ACC112 (cell line): ENCODE data around the gene ULK1.

Experiments used
- H2AFZ ChIP-seq: fragments of 200-600 bp; sonication (generic); one replicate; pipeline ENCODE4 v1.6.0; 2017; ENCODE audit warnings: antibody characterized with exemption, low read length; ENCODE audit not compliant: unreplicated experiment
- H3K27ac ChIP-seq: fragments of 200-600 bp; sonication (generic); 2 replicates; pipeline ENCODE4 v1.5.1; 2014; ENCODE audit warnings: low read depth, mild to moderate bottlenecking, antibody characterized with exemption, low read length, moderate library complexity
- H3K27me3 ChIP-seq: fragments of 200-600 bp; sonication (generic); 2 replicates; pipeline ENCODE4 v1.6.1; 2014; ENCODE audit warnings: mild to moderate bottlenecking, antibody characterized with exemption, low read length, moderate library complexity, mixed read lengths; ENCODE audit not compliant: insufficient read depth
- H3K36me3 ChIP-seq: fragments of 200-600 bp; sonication (generic); 2 replicates; pipeline ENCODE4 v1.6.1; 2016; ENCODE audit warnings: mild to moderate bottlenecking, antibody characterized with exemption, low read length, moderate library complexity, mixed read lengths; ENCODE audit not compliant: insufficient read depth
- H3K4me1 ChIP-seq: fragments of 200-600 bp; sonication (generic); one replicate; pipeline ENCODE4 v1.6.1; 2016; ENCODE audit warnings: low read length, mixed read lengths; ENCODE audit not compliant: insufficient read depth, unreplicated experiment, control insufficient read depth
- H3K4me3 ChIP-seq: fragments of 200-600 bp; sonication (generic); 2 replicates; pipeline ENCODE4 v1.5.1; 2014; ENCODE audit warnings: mild to moderate bottlenecking, low read depth, low read length
- H3K79me2 ChIP-seq: fragments of 200-600 bp; sonication (generic); one replicate; pipeline ENCODE4 v1.6.0; 2016; ENCODE audit warnings: low read length; ENCODE audit not compliant: control insufficient read depth, unreplicated experiment, insufficient read depth

ULK1 gene

GRCh38 chr12:131909081-131909751 is 14.8 kb downstream of the ULK1 start:
- Histone ChIP-seq H3K27ac (no peak overlapping the region), H3K36me3 (no peaks in the 10 kb centered on the region), H3K4me3 (no peak overlapping the region), H3K79me2 (no peaks in the 10 kb centered on the region), H3K4me1 (peaks cover 12% of the 10 kb centered on the region), H2AFZ (no peak overlapping the region), H3K27me3 (no peaks in the 10 kb centered on the region)

- Histone ChIP-seq H3K4me1 (peaks cover 12% of the 10 kb centered on the region), H3K79me2 (no peaks in the 10 kb centered on the region), H3K4me3 (no peak overlapping the region), H3K27me3 (no peaks in the 10 kb centered on the region), H2AFZ (no peak overlapping the region), H3K27ac (no peak overlapping the region), H3K36me3 (no peaks in the 10 kb centered on the region)
These were observed 15.4 kb downstream of the ULK1 start for GRCh38 chr12:131909752-131910219.

- Histone ChIP-seq H3K4me3 (no peak overlapping the region), H3K27me3 (no peaks in the 10 kb centered on the region), H3K79me2 (no peaks in the 10 kb centered on the region), H3K36me3 (no peaks in the 10 kb centered on the region), H3K27ac (no peak overlapping the region), H2AFZ (no peak overlapping the region), H3K4me1 (peaks cover 12% of the 10 kb centered on the region)
These were observed 16.0 kb downstream of the ULK1 start for GRCh38 chr12:131910302-131911027.

- H3K36me3 ChIP-seq: no peaks in the 10 kb centered on the region
- no peak overlapping the region for H3K27ac ChIP-seq
- no peaks in the 10 kb centered on the region for H3K27me3 ChIP-seq
- no peak overlapping the region for H2AFZ ChIP-seq
- no peak overlapping the region for H3K4me3 ChIP-seq
- no peaks in the 10 kb centered on the region for H3K79me2 ChIP-seq
- H3K4me1 ChIP-seq: peaks cover 12% of the 10 kb centered on the region
These were observed 16.7 kb downstream of the ULK1 start for GRCh38 chr12:131911028-131911650.

- H3K4me1 ChIP-seq: peaks cover 12% of the 10 kb centered on the region
- no peaks in the 10 kb centered on the region for H3K27me3 ChIP-seq
- no peak overlapping the region for H3K4me3 ChIP-seq
- H3K27ac ChIP-seq: no peak overlapping the region
- H2AFZ ChIP-seq: no peak overlapping the region
- H3K36me3 ChIP-seq: no peaks in the 10 kb centered on the region
- no peaks in the 10 kb centered on the region for H3K79me2 ChIP-seq
These were observed 17.5 kb downstream of the ULK1 start for GRCh38 chr12:131911851-131912477.

GRCh38 chr12:131912518-131913274 is 18.3 kb downstream of the ULK1 start:
- Histone ChIP-seq H2AFZ (no peak overlapping the region), H3K79me2 (no peaks in the 10 kb centered on the region), H3K27ac (no peak overlapping the region), H3K4me1 (peaks cover 12% of the 10 kb centered on the region), H3K36me3 (no peaks in the 10 kb centered on the region), H3K27me3 (no peaks in the 10 kb centered on the region), H3K4me3 (no peak overlapping the region)

GRCh38 chr12:131913666-131914065 is 19.2 kb downstream of the ULK1 start:
- H3K79me2 ChIP-seq: no peaks in the 10 kb centered on the region
- no peaks in the 10 kb centered on the region for H3K27me3 ChIP-seq
- H3K36me3 ChIP-seq: no peaks in the 10 kb centered on the region

GRCh38 chr12:131914179-131914702 is 19.8 kb downstream of the ULK1 start:
- Histone ChIP-seq H2AFZ (no peak overlapping the region), H3K4me3 (no peak overlapping the region), H3K4me1 (peaks cover 12% of the 10 kb centered on the region), H3K27me3 (no peaks in the 10 kb centered on the region), H3K79me2 (no peaks in the 10 kb centered on the region), H3K36me3 (no peaks in the 10 kb centered on the region), H3K27ac (no peak overlapping the region)

More at GRCh38 chr12:131913666-131914065, 19.2 kb downstream of the ULK1 start:
- H3K27ac ChIP-seq: no peak overlapping the region
- H3K4me1 ChIP-seq: peaks cover 12% of the 10 kb centered on the region
- H2AFZ ChIP-seq: no peak overlapping the region
- no peak overlapping the region for H3K4me3 ChIP-seq

- no peaks in the 10 kb centered on the region for H3K36me3 ChIP-seq
- H2AFZ ChIP-seq: no peak overlapping the region
- H3K27me3 ChIP-seq: no peaks in the 10 kb centered on the region
- H3K4me3 ChIP-seq: no peak overlapping the region
- peaks cover 12% of the 10 kb centered on the region for H3K4me1 ChIP-seq
- H3K79me2 ChIP-seq: no peaks in the 10 kb centered on the region
- no peak overlapping the region for H3K27ac ChIP-seq
These were observed 20.7 kb downstream of the ULK1 start for GRCh38 chr12:131915000-131915689.
